SK-N-MC (cell line): Measurements from ENCODE around the gene ANKRD33.

Experiments
- EZH2 ChIP-seq: fragments of 200-600 bp; sonication (generic); IDR thresholded peaks from one replicate; pipeline ENCODE4 v1.6.1; 2017; ENCODE audit warnings: antibody characterized with exemption
- FOXP2 ChIP-seq: optimal IDR thresholded peaks from 2 replicates; pipeline ENCODE3; 2011; ENCODE audit warnings: mild to moderate bottlenecking, moderate library complexity; ENCODE audit not compliant: insufficient read depth; ENCODE audit errors: extremely low read length, control extremely low read depth
- POLR2AphosphoS5 ChIP-seq: IDR thresholded peaks from 2 replicates; pipeline ENCODE4 v1.6.1; 2012; ENCODE audit warnings: mild to moderate bottlenecking, low read depth, low read length, borderline replicate concordance

DNA sequence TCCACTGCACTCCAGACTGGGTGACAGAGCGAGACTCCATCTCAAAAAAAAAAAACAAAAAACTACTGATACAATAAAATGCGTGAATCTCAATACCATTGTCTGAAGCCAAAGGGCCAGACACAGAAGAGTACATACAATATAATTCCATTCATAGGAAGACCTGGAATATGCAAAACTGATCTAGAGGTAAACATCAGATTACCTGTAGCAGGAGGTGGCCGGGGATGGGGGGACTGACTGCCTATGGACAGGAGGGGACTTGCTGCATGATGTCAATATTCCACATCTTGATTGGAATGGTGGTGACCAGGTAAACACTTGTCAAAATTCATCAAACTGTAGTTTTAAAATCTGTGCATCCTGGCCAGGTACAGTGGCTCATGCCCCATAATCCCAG, 26.9 kb upstream of the ANKRD33 start:
- no peak for TF ChIP-seq POLR2AphosphoS5
- TF ChIP-seq EZH2, result no peak
- no peak for TF ChIP-seq FOXP2
